Measurements from ENCODE around the gene ZNF714.

DNA sequence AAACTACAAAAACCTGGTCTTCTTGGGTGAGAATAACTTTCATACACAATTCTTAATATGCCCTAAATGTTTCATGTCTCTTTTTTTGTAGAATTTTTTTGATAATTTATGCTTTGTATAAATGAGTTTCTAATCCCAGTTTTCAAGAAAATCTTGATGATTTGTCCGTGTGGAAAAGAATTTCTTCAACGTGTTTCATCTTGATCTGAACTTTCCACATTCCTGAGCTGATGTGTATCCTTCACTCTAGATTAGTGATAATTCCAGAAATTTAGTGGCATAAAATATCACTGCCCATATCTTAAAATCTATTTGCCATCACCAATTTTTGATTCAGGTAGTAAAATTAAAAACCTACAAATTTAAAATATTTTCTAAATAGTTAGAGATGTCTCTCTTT lies 84.4 kb downstream of the ZNF714 start:
- TF ChIP-seq GATA2 (IDR thresholded peaks at IDR 0.05; ENCODE audit: low read depth, low read length) (no peak), GATA3 (IDR thresholded peaks at IDR 0.05; ENCODE audit: low read depth, low read length) (no peak)

Measured in SH-SY5Y (cell line).